Neuronal stem cell (in vitro differentiated cells): ENCODE measurements around the gene NUDT2.

ENCODE experiments used
- DNase-seq: peaks from one replicate; pipeline ENCODE4 v3.0.0-alpha.2; 2013; ENCODE audit warnings: low spot score
- H2AFZ ChIP-seq: one replicate; pipeline ENCODE4 v1.6.1; 2013; ENCODE audit warnings: mild to moderate bottlenecking, low read length, inconsistent platforms
- H2AK5ac ChIP-seq: 2 replicates; pipeline ENCODE4 v1.6.1; 2013; ENCODE audit warnings: low read depth, mild to moderate bottlenecking, inconsistent platforms, low read length, moderate library complexity, mixed read lengths
- H2BK120ac ChIP-seq: 2 replicates; pipeline ENCODE4 v1.6.1; 2013; ENCODE audit warnings: low read depth, mild to moderate bottlenecking, inconsistent platforms, low read length, moderate library complexity, mixed read lengths
- H2BK12ac ChIP-seq: one replicate; pipeline ENCODE4 v1.6.1; 2013; ENCODE audit warnings: low read length, inconsistent platforms
- H2BK15ac ChIP-seq: 2 replicates; pipeline ENCODE4 v1.6.1; 2013; ENCODE audit warnings: mild to moderate bottlenecking, low read length, inconsistent platforms, mixed read lengths
- H2BK5ac ChIP-seq: one replicate; pipeline ENCODE4 v1.6.1; 2013; ENCODE audit warnings: inconsistent platforms, mild to moderate bottlenecking, low read length, moderate library complexity
- H3K14ac ChIP-seq: one replicate; pipeline ENCODE4 v1.6.1; 2013; ENCODE audit warnings: low read length, inconsistent platforms
- H3K18ac ChIP-seq: 2 replicates; pipeline ENCODE4 v1.6.1; 2013; ENCODE audit warnings: low read length, inconsistent platforms
- H3K23ac ChIP-seq: 2 replicates; pipeline ENCODE4 v1.6.1; 2013; ENCODE audit warnings: low read depth, mild to moderate bottlenecking, mixed read lengths, low read length, inconsistent platforms; ENCODE audit not compliant: poor library complexity
- H3K27ac ChIP-seq: replicated peaks from 3 replicates; pipeline ENCODE4 v1.5.1; 2013; ENCODE audit warnings: low read length, inconsistent platforms
- H3K27me3 ChIP-seq, 3 experiments: 2 replicates each; pipeline ENCODE4 v1.6.1; 2013; ENCODE audit warnings: low read length in 3 of 3, mild to moderate bottlenecking in 2 of 3, inconsistent platforms in 1 of 3, low read depth in 1 of 3, mixed read lengths in 1 of 3, moderate library complexity in 1 of 3; ENCODE audit not compliant: control insufficient read depth in 3 of 3, insufficient read depth in 3 of 3
- H3K36me3 ChIP-seq, 2 donors: replicated peaks in 1 of 2; 2 replicates each; pipeline ENCODE4 v1.6.1; 2013; ENCODE audit warnings: low read length in 2 of 2; ENCODE audit not compliant: control insufficient read depth in 2 of 2, insufficient read depth in 2 of 2
- H3K4ac ChIP-seq: 2 replicates; pipeline ENCODE4 v1.6.1; 2013; ENCODE audit warnings: inconsistent platforms, mild to moderate bottlenecking, low read length, moderate library complexity
- H3K4me1 ChIP-seq, 2 donors: 1 replicate in 1 of 2; 2 replicates in 1 of 2; pipeline ENCODE4 v1.6.1; 2013; ENCODE audit warnings: low read length in 2 of 2, low read depth in 1 of 2; ENCODE audit not compliant: control insufficient read depth in 2 of 2, insufficient read depth in 1 of 2
- H3K4me2 ChIP-seq: one replicate; pipeline ENCODE4 v1.6.1; 2013; ENCODE audit warnings: mild to moderate bottlenecking, low read length, inconsistent platforms; ENCODE audit not compliant: insufficient read depth, poor library complexity, severe bottlenecking
- H3K4me3 ChIP-seq, 2 donors: 2 replicates each; pipeline ENCODE4 v1.5.1; 2013; ENCODE audit warnings: low read length in 2 of 2, mild to moderate bottlenecking in 2 of 2, inconsistent platforms in 1 of 2, moderate library complexity in 1 of 2
- H3K79me1 ChIP-seq: one replicate; pipeline ENCODE4 v1.6.1; 2013; ENCODE audit warnings: low read depth, mild to moderate bottlenecking, inconsistent platforms, low read length, moderate library complexity
- H3K9ac ChIP-seq: one replicate; pipeline ENCODE4 v1.6.1; 2013; ENCODE audit warnings: mild to moderate bottlenecking, low read depth, low read length, inconsistent platforms; ENCODE audit not compliant: poor library complexity
- H3K9me3 ChIP-seq, 2 donors: replicated peaks in 1 of 2; 2 replicates each; pipeline versions ENCODE3 to v1.6.1; 2013; ENCODE audit warnings: low read length in 2 of 2, mild to moderate bottlenecking in 2 of 2, inconsistent platforms in 1 of 2, low read depth in 1 of 2, mixed read lengths in 1 of 2, moderate library complexity in 1 of 2; ENCODE audit not compliant: control insufficient read depth in 2 of 2, insufficient read depth in 1 of 2
- H4K8ac ChIP-seq: one replicate; pipeline ENCODE4 v1.6.1; 2013; ENCODE audit warnings: low read depth, mild to moderate bottlenecking, inconsistent platforms, low read length, moderate library complexity
- H4K91ac ChIP-seq: one replicate; pipeline ENCODE4 v1.6.1; 2013; ENCODE audit warnings: low read length, low read depth, mild to moderate bottlenecking, inconsistent platforms; ENCODE audit not compliant: poor library complexity
- WGBS, 2 donors: extraction: QIAGEN DNeasy Blood & Tissue Kit; methylation state at CpG; one replicate each; pipeline ENCODE4 v1.1.7; 2013; ENCODE audit warnings: missing lambda C conversion rate in 2 of 2, mixed read lengths in 1 of 2; ENCODE audit not compliant: insufficient read length in 2 of 2, insufficient replicate concordance in 1 of 2; ENCODE audit errors: extremely low coverage in 2 of 2; 5-methylcytosine and 5-hydroxymethylcytosine counted together

NUDT2 gene

GRCh38 chr9:34331196-34331595, 1.8 kb downstream of the NUDT2 start:
- Histone ChIP-seq H2AFZ (no peak overlapping the region), H3K4ac (no peak overlapping the region), H2BK120ac (no peak overlapping the region), H3K4me2 (no peak overlapping the region), H4K8ac (no peak overlapping the region), H2BK15ac (no peak overlapping the region), H3K14ac (no peak overlapping the region), H4K91ac (no peak overlapping the region), H3K9me3 (no peaks in the 10 kb centered on the region), H3K27me3 (no peaks in the 10 kb centered on the region), H3K4me3 (no peak overlapping the region), H3K4me1 (peaks cover 8 to 39% of the 10 kb centered on the region in 2 donors), H2BK5ac (no peak overlapping the region), H3K9ac (no peak overlapping the region), H3K23ac (no peak overlapping the region), H3K79me1 (peaks cover 2% of the 10 kb centered on the region), H3K27ac (no peak overlapping the region), H3K18ac (no peak overlapping the region), H3K36me3 (peaks cover 0 to 10% of the 10 kb centered on the region in 2 donors), H2BK12ac (no peak overlapping the region), H2AK5ac (no peak overlapping the region)
- WGBS, 2 donors: no CpG with 5 or more reads among the region's 1 CpG
- no peak for DNase-seq

- no peak overlapping the region for H2AFZ ChIP-seq
- no peak overlapping the region for H3K14ac ChIP-seq
- peaks cover 0 to 13% of the 10 kb centered on the region in 2 donors for H3K36me3 ChIP-seq
- no peak overlapping the region for H2BK5ac ChIP-seq
- H3K18ac ChIP-seq: no peak overlapping the region
- no peaks in the 10 kb centered on the region for H3K27me3 ChIP-seq
- peak; percentile 30 for DNase-seq
- no peak overlapping the region for H3K9ac ChIP-seq
- H3K4me3 ChIP-seq: no peak overlapping the region
- no peak overlapping the region for H2BK120ac ChIP-seq
- H3K4me2 ChIP-seq: no peak overlapping the region
- no peak overlapping the region for H4K91ac ChIP-seq
- no peak overlapping the region for H3K4ac ChIP-seq
- peaks cover 8 to 39% of the 10 kb centered on the region in 2 donors for H3K4me1 ChIP-seq
- no peaks in the 10 kb centered on the region for H3K9me3 ChIP-seq
- peaks cover 2% of the 10 kb centered on the region for H3K79me1 ChIP-seq
- no peak overlapping the region for H2BK15ac ChIP-seq
- WGBS, 2 donors: no CpG with 5 or more reads among the region's 7 CpGs
- no peak overlapping the region for H2AK5ac ChIP-seq
- H3K27ac ChIP-seq: no peak overlapping the region
- no peak overlapping the region for H2BK12ac ChIP-seq
- H3K23ac ChIP-seq: no peak overlapping the region
- H4K8ac ChIP-seq: no peak overlapping the region
These were observed 3.0 kb downstream of the NUDT2 start for GRCh38 chr9:34332076-34332964.

GRCh38 chr9:34333836-34334235, 4.5 kb downstream of the NUDT2 start:
- WGBS, 2 donors: no CpG with 5 or more reads among the region's 3 CpGs
- H2AK5ac ChIP-seq: no peak overlapping the region

GRCh38 chr9:34334337-34334824, 5.0 kb downstream of the NUDT2 start:
- H3K9ac ChIP-seq: no peak overlapping the region
- H3K9me3 ChIP-seq: no peaks in the 10 kb centered on the region
- WGBS, 2 donors: no CpG with 5 or more reads among the region's 1 CpG
- no peak overlapping the region for H2BK120ac ChIP-seq
- H3K4me2 ChIP-seq: no peak overlapping the region
- peaks cover 2% of the 10 kb centered on the region for H3K79me1 ChIP-seq
- no peak overlapping the region for H2BK5ac ChIP-seq
- H3K36me3 ChIP-seq: peaks cover 6 to 31% of the 10 kb centered on the region in 2 donors
- no peak overlapping the region for H3K27ac ChIP-seq
- no peak overlapping the region for H3K4me3 ChIP-seq
- no peak overlapping the region for H4K8ac ChIP-seq
- no peaks in the 10 kb centered on the region for H3K27me3 ChIP-seq
- no peak overlapping the region for H2BK15ac ChIP-seq
- H3K23ac ChIP-seq: no peak overlapping the region
- no peak overlapping the region for H2AK5ac ChIP-seq
- DNase-seq: no peak
- no peak overlapping the region for H4K91ac ChIP-seq
- H2BK12ac ChIP-seq: no peak overlapping the region
- H2AFZ ChIP-seq: no peak overlapping the region
- no peak overlapping the region for H3K4ac ChIP-seq
- H3K18ac ChIP-seq: no peak overlapping the region
- peaks cover 8 to 30% of the 10 kb centered on the region in 2 donors for H3K4me1 ChIP-seq
- no peak overlapping the region for H3K14ac ChIP-seq

More at GRCh38 chr9:34333836-34334235, 4.5 kb downstream of the NUDT2 start:
- no peak overlapping the region for H3K27ac ChIP-seq
- no peak overlapping the region for H3K23ac ChIP-seq
- no peaks in the 10 kb centered on the region for H3K9me3 ChIP-seq
- H3K36me3 ChIP-seq: peaks cover 3 to 25% of the 10 kb centered on the region in 2 donors
- H3K4me2 ChIP-seq: no peak overlapping the region
- H3K4ac ChIP-seq: no peak overlapping the region
- H2BK5ac ChIP-seq: no peak overlapping the region
- H2BK15ac ChIP-seq: no peak overlapping the region
- H3K27me3 ChIP-seq: no peaks in the 10 kb centered on the region
- H2BK120ac ChIP-seq: no peak overlapping the region
- no peak overlapping the region for H3K9ac ChIP-seq
- no peak overlapping the region for H4K8ac ChIP-seq
- no peak overlapping the region for H3K14ac ChIP-seq
- H3K18ac ChIP-seq: no peak overlapping the region
- H2AFZ ChIP-seq: no peak overlapping the region
- H3K79me1 ChIP-seq: peaks cover 2% of the 10 kb centered on the region
- H4K91ac ChIP-seq: no peak overlapping the region
- no peak overlapping the region for H2BK12ac ChIP-seq
- H3K4me3 ChIP-seq: no peak overlapping the region
- peaks cover 8 to 30% of the 10 kb centered on the region in 2 donors for H3K4me1 ChIP-seq
- no peak for DNase-seq
